ENCODE results near the gene ITSN1. TPM values are rescaled to one million over a fixed set of nuclear protein-coding genes. Genes with fewer than 3 reads are reported as not detected.

The ITSN1 gene
- total and polyA plus RNA-seq, 2 experiments from 2014 or later = 77.9 to 95.7 TPM

DNA sequence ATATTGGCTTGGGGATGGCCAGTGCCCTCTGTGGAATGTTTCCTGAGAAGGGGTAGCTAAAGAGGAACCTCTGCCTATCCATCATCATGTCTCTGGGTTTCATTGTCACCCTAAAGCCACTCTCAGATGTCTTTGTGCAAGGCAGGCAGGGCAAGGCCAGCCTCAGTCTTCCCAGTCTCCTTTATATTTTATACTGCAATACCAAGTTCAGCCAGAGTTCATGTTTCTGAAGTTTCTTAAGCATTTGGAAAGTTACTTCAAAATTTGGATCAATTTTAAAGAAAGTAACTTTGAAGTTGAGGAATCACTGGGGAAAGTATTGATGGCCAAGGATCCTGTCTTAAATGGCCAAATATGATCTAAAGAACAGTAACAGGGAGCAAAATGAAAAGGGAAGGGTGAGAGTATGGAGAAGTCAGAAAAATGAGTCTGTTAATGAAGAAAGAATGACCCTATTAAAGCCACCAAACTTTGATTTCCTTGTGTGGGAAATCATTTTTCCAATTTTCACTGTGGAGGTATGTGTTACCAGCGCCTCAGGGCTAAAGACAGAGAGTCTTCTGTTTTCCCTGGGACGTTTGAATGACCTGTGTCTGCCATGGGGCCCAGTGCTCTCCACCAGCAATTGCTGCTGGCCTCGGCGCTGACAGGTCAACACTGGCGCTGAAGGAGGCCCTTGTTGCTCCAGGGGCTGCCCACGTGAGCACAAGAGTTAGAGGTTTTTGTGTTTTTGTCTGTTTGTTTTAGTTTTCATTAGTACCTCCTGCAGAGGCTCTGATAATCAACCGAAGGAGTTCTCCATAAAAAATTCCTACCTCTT lies 179.4 kb downstream of the ITSN1 start:
- H3K4me2 ChIP-seq = no peak overlapping the region
- H3K79me2 ChIP-seq (replicated peaks; ENCODE audit: insufficient read depth) = 0 out of 2 replicates have a peak, but pooled peaks cover 3% of the 10 kb centered on the region
- H3K9me2 ChIP-seq (ENCODE audit: insufficient read depth) = no peaks in the 10 kb centered on the region
- TF ChIP-seq POLR2AphosphoS5 (IDR thresholded peaks at IDR 0.05; ENCODE audit: low read depth) = no peak
- TF ChIP-seq, protein P1, sequence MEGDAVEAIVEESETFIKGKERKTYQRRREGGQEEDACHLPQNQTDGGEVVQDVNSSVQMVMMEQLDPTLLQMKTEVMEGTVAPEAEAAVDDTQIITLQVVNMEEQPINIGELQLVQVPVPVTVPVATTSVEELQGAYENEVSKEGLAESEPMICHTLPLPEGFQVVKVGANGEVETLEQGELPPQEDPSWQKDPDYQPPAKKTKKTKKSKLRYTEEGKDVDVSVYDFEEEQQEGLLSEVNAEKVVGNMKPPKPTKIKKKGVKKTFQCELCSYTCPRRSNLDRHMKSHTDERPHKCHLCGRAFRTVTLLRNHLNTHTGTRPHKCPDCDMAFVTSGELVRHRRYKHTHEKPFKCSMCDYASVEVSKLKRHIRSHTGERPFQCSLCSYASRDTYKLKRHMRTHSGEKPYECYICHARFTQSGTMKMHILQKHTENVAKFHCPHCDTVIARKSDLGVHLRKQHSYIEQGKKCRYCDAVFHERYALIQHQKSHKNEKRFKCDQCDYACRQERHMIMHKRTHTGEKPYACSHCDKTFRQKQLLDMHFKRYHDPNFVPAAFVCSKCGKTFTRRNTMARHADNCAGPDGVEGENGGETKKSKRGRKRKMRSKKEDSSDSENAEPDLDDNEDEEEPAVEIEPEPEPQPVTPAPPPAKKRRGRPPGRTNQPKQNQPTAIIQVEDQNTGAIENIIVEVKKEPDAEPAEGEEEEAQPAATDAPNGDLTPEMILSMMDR (conservative IDR thresholded peaks at IDR 0.05; ENCODE audit: low read depth in 2 of 2) = peak in 1 of 2 experiments; percentile 32; a peak in 1 of 4 replicates
- H3K36me3 ChIP-seq (ENCODE audit: insufficient read depth) = peaks cover 24% of the 10 kb centered on the region
- Mint-ChIP-seq H3K4me3 (no peak overlapping the region), H3K27me3 (ENCODE audit: insufficient read depth, low read depth, poor library complexity) (no peaks in the 10 kb centered on the region), H3K36me3 (ENCODE audit: low read depth) (peaks cover 8% of the 10 kb centered on the region; the same call in 2 of the 3 replicates), H3K4me1 (peaks cover 5% of the 10 kb centered on the region; the same call in 1 of the 3 replicates), H3K27ac (no peak overlapping the region; the same call in 1 of the 2 replicates), H3K9me3 (no peaks in the 10 kb centered on the region)
- H3K4me3 ChIP-seq = no peak overlapping the region
- 0 out of 2 replicates have a peak overlapping the region, but pooled peaks have one; percentile 1 for H3K27ac ChIP-seq (ENCODE audit: low read depth)
- no peak for DNase-seq (ENCODE audit: low spot score)
- no peaks in the 10 kb centered on the region for H3K4me1 ChIP-seq (ENCODE audit: insufficient read depth)
- 0 out of 2 replicates have a peak, but pooled peaks cover 3% of the 10 kb centered on the region for H4K20me1 ChIP-seq (replicated peaks; ENCODE audit: insufficient read depth)
- H2AFZ ChIP-seq = no peak overlapping the region
- H3K27me3 ChIP-seq (ENCODE audit: insufficient read depth) = no peaks in the 10 kb centered on the region
- no peak for ATAC-seq
- H3F3A ChIP-seq (replicated peaks; ENCODE audit: low read depth) = 0 out of 2 replicates have a peak, but pooled peaks cover 3% of the 10 kb centered on the region

DNA sequence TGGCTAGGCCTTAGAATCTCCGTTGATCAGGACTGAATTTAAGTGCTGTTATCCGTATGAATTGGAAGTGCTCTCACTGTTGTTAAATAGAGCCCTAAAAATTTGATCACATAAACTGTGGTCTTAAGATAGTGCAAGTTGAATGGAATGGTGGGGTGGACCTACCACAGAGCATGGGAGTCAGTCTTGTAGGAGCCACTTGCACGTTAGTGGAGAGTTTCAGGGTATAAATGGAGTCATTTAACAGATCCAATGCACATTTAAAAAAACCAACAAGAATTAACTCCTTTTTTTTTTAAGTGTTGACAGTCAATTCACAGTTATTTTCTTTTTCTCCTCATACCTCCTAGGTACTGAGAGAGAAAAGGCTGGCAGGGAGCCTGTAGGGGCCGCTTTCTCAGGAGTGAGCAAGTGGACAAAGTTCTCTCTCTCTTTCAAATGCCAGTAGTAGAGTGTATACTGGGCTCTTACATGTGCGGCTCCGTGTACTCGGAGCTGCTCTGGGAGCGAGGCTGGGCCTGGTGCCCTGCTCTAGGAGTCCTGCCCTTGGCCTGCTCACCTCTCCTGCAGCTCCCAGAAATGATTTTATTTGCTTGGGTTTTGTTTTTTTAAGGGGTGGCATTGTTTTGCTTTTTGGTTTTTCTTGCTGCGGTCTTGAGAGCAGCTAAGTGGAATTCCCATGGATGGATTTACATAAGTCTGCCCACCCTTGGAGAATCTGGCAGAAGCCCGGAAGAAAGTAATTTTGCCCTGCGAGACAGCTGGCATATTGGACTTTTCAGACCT lies 182.0 kb downstream of the ITSN1 start:
- H3K9me2 ChIP-seq (ENCODE audit: insufficient read depth) = no peaks in the 10 kb centered on the region
- H3K4me3 Mint-ChIP-seq = no peak overlapping the region
- no peaks in the 10 kb centered on the region for H3K79me2 ChIP-seq (replicated peaks; ENCODE audit: insufficient read depth)
- 0 out of 2 replicates have a peak, but pooled peaks cover 6% of the 10 kb centered on the region for H3F3A ChIP-seq (replicated peaks; ENCODE audit: low read depth)
- 0 out of 2 replicates have a peak, but pooled peaks cover 3% of the 10 kb centered on the region for H4K20me1 ChIP-seq (replicated peaks; ENCODE audit: insufficient read depth)
- H3K27ac ChIP-seq (ENCODE audit: low read depth) = no peak overlapping the region
- no peak overlapping the region for H3K4me2 ChIP-seq
- no peaks in the 10 kb centered on the region for H3K27me3 Mint-ChIP-seq (ENCODE audit: insufficient read depth, low read depth, poor library complexity)
- H2AFZ ChIP-seq = no peak overlapping the region
- H3K27ac Mint-ChIP-seq = 0 out of 2 replicates have a peak overlapping the region, but pooled peaks have one; percentile 58
- H3K36me3 ChIP-seq (ENCODE audit: insufficient read depth) = peaks cover 10% of the 10 kb centered on the region
- ATAC-seq (peak; percentile 53), DNase-seq (ENCODE audit: low spot score) (no peak)
- H3K4me3 ChIP-seq = no peak overlapping the region
- H3K36me3 Mint-ChIP-seq (ENCODE audit: low read depth) = peaks cover 4% of the 10 kb centered on the region; the same call in 2 of the 3 replicates
- no peaks in the 10 kb centered on the region for H3K27me3 ChIP-seq (ENCODE audit: insufficient read depth)
- H3K9me3 Mint-ChIP-seq = no peaks in the 10 kb centered on the region
- peaks cover 2% of the 10 kb centered on the region; the same call in 1 of the 3 replicates for H3K4me1 Mint-ChIP-seq
- H3K4me1 ChIP-seq (ENCODE audit: insufficient read depth) = no peaks in the 10 kb centered on the region
- TF ChIP-seq POLR2AphosphoS5 (IDR thresholded peaks at IDR 0.05; ENCODE audit: low read depth) (no peak), STAT1 (IDR thresholded peaks at IDR 0.05; ENCODE audit: unreplicated experiment) (no peak), ZNF331 (CRISPR knock-in tag; IDR thresholded peaks at IDR 0.05; ENCODE audit: low read depth) (no peak), NANOG (IDR thresholded peaks at IDR 0.05; ENCODE audit: borderline replicate concordance) (no peak), JUNB (IDR thresholded peaks at IDR 0.05; ENCODE audit: unreplicated experiment) (no peak), EZH2 (IDR thresholded peaks at IDR 0.05; ENCODE audit: low read depth, unreplicated experiment) (no peak), ZNF114 (CRISPR knock-in tag; IDR thresholded peaks at IDR 0.05) (no peak)
- TF ChIP-seq, protein P1 (conservative IDR thresholded peaks at IDR 0.05; ENCODE audit: low read depth in 2 of 2) = no peak
